ENCODE results near the gene CXCL3. TPM values are rescaled to one million over a fixed set of nuclear protein-coding genes. Genes with fewer than 3 reads are reported as not detected.
"Not testable (repeated sequence)": the region's sequence is repeated elsewhere in the genome, so short reads cannot be mapped to it uniquely, and the experiment has no call there.

CXCL3 gene
- 0.75 TPM for total RNA-seq
- long read RNA-seq: 0 reads

DNA sequence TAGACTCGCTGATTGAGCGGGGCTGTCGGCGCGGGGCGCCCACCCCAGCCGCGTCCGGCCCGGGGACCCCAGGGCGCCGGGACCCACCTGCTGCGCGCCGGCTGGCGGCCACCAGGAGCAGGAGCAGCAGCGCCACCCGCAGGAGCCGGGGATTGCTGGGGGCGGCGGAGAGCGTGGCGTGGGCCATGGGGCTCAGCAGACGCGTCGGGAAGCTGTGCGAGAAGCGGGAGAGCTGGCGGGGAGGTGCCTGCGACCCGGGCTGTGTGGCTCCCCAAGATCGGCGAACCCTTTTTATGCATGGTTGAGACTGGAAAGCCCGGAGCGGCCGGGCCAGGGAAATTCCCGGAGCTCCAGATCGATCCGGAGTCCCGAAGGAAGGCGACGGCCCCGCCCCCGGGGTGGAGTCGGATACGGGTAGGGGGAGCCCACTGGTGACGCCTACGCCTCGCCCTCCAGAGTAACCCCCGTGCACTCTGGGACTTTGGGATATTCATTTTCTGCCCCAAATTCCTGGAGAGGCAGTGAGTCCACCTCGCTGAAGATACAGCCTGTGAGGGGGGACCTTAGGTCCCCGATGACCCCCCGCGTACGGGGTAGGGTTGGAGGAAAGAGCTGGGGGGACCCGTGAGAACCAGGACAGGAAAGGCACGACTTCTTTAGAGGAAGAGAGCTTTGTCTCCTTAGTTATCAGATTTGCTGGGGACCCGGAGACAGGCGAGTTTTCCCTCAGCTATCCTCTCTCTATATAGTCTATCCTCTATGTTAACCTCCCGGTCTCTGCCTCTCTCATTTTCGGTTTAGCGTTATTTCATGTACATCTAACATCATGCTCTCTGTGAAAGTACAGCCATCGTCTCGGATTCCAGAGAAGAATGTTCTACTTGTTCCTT lies at the start of gene CXCL3:
Gene CXCL3, minus strand, starts transcription at position 265 of the 890 bp plus-strand sequence. Its CDS starts 78 bp downstream, at position 187.
- intact Hi-C loops (cut with DNase I): no loop called here
- ATAC-seq (ENCODE audit: poor library complexity) (peak; percentile 94), DNase-seq (peak; percentile 84)

DNA sequence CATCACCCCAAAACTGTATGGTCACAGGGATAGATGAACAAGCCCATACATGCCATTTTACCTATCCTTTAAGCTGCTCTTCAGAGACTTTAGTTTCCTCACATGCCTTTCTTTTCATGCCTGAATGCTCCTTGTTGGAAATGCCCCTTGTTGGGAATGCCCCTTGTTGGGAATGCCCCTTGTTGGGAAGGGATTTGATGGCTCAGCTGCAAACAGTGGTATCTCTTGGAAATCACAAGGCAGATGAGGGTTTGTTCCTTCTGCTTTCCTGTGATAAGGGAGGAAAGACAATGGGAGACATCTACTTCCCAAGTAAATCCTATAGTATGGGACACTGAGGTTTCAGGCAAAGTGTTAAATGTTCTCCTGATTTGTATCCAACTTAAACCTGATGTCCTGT lies 49.0 kb upstream of the CXCL3 start:
- no peak for DNase-seq
- ATAC-seq (ENCODE audit: poor library complexity): no peak
- intact Hi-C loops (cut with DNase I): no loop called here

DNA sequence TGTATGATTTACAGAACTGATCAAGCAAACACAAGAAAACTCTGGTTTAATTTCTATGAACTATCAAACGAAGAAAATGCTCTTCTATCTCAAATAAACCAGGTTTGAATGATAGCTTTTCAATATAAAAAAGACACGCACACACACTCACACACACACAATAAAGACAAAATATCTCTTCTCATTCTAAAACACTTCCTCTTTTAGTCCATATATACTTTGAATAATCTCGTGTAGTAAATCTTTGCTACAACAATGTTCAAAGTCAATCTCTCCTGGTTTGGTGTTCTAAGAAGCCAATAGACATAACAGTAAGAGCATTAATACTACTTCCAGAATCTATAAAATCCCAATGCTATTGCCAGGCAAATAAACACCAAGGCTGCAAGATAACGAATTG lies 47.2 kb upstream of the CXCL3 start:
- ATAC-seq (ENCODE audit: poor library complexity) (no peak), DNase-seq (no peak)
- intact Hi-C loops (cut with DNase I): no loop called here

DNA sequence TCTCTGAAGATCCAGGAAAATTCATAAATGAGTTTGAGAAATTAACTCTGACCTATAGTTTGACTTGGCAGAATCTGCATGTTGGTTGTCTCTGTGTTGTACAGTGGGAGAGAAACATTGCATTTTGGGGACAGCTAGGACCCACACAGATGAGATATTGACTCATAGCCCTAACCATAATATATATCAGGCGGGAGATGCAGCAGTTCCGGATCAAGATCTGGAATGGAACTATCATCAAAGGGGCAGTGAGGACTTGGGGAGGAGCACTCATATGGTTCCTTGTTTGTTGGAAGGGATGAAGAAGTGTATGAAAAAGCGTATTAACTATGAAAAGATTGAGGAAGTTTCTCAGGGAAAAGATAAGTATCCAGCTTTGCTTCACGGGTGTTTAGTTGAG lies 46.5 kb upstream of the CXCL3 start:
- DNase-seq (no peak), ATAC-seq (ENCODE audit: poor library complexity) (no peak)
- intact Hi-C loops (cut with DNase I): no loop called here

DNA sequence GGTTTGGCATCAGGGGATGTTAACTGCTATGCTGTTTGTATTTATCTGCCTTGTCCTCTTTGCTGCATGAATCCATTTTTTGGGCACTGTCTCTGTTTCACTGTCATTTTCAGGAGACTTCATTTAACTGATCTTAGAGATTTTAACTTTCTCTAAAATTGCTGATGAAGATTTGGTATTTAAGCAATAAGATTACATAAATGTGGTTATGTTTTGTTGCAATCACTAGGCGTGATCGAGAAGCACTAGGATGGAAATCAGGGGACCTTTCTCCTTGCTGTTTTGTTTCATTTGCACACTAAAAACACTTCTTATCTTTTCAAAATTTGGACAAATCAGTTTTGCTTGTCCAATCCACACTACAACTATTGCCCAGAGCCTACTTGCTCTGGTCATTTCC lies 45.1 kb upstream of the CXCL3 start:
- ATAC-seq (ENCODE audit: poor library complexity) (no peak), DNase-seq (no peak)
- intact Hi-C loops (cut with DNase I): no loop called here

DNA sequence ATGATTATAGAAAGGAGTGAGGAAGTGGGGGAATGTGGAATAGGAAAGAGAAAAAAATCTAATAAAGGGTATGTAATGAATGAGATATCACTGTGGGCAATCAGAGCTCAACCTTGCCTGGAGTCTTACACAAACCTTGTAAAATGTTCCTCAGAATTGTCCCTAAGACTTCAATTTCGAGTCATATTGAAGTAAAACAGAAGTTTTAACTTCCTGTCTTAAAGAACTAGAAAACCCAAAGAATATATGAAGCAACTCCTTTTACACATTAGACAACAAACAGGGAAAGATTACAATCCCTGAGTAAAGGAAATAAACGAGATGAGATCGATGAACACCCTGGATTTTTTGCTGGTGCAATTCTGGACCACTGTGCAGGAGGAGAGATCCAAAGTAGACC lies 42.5 kb upstream of the CXCL3 start:
- DNase-seq: no peak
- ATAC-seq (ENCODE audit: poor library complexity): no peak
- intact Hi-C loops (cut with DNase I): no loop called here

DNA sequence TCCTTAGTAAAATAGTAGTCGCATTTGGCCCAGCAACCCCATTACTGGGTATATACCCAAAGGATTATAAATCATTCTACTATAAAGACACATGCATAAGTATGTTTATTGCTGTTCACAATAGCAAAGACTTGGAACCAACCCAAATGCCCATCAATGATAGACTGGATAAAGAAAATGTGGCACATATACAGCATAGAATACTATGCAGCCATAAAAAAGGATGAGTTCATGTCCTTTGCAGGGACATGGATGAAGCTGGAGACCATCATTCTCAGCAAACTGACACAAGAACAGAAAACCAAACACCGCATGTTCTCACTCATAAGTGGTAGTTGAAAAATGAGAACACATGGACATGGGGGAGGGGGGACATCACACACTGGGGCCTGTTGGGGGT lies 41.9 kb upstream of the CXCL3 start:
- ATAC-seq (ENCODE audit: poor library complexity); DNase-seq; intact Hi-C loops (cut with DNase I): not testable (repeated sequence)

DNA sequence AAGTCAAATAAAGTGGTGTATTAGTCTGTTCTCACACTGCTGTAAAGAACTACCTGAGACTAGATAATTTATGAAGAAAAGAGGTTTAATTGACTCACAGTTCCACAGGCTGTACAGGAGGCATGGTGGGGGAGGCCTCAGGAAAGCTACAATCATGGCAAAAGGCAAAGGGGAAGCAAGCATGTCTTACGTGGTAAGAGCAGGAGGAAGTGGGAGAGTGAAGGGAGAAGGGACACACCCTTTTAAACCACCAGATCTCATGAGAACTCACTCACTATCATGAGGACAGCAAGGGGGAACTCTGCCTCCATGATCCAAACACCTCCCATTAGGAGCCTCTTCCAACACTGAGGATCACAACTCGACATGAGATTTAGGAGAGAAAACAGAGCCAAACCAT lies 40.5 kb upstream of the CXCL3 start:
- ATAC-seq (ENCODE audit: poor library complexity); DNase-seq; intact Hi-C loops (cut with DNase I): not testable (repeated sequence)

DNA sequence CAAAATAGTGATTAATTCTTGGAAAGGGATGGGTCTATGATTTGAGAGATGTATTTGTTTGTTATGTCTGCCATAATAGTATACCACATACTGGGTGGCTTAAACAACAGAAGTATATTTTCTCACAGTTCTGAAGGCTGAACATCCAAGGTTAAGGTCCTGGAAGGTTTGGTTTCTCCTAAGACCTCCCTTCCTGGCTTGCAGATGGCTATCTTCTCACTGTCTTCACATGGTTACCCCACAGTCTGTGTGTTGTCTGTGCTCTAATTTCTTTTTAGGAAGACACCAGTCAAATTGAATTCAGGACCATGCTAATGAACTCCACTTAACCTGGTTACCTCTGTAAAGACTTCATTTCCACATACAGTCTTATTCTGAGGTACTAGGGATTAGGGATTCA lies 34.9 kb upstream of the CXCL3 start:
- DNase-seq: no peak
- intact Hi-C loops (cut with DNase I): no loop called here

DNA sequence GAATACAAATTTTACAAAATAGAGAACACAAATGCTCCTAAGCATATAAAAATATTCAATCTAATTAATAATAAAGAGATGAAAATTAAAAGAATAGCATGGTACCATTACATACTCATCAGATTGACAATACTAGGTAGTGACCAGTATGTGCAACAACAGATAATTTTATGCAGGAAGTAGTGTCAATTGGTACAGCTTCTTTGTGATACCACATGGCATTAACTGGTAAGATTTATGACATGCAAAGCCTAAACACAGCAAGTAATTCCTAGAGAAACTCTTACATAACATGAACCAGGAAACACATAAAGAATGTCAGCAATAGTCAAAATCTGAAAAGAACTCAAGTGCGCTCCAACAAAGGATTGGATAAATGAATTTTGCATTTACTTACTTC lies 34.2 kb upstream of the CXCL3 start:
- intact Hi-C loops (cut with DNase I): no loop called here
- ATAC-seq (ENCODE audit: poor library complexity): no peak

More for the DNA sequence above, 34.9 kb upstream of the CXCL3 start:
- no peak for ATAC-seq (ENCODE audit: poor library complexity)

DNA sequence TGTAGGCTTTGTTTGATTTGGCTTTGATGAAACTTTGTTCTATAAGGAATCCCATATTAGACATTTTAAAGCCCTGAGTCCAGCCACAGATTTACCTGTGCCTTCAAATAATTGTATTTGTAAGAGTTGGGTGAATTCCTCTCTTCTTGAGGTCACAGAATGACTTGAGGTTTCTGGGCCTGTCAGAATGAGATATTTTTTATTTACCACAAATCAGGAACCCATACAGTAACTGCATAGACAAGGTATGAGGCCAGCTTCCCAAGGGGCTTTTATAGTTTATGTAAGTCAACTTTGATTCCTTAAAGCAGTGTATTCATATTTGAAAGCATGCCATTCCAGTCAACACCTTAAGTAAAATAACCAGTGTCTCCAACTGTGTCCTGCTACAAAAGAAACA lies 29.1 kb upstream of the CXCL3 start:
- no peak for DNase-seq
- no peak for ATAC-seq (ENCODE audit: poor library complexity)
- intact Hi-C loops (cut with DNase I): no loop called here

More for the DNA sequence above, 34.2 kb upstream of the CXCL3 start:
- DNase-seq: no peak

DNA sequence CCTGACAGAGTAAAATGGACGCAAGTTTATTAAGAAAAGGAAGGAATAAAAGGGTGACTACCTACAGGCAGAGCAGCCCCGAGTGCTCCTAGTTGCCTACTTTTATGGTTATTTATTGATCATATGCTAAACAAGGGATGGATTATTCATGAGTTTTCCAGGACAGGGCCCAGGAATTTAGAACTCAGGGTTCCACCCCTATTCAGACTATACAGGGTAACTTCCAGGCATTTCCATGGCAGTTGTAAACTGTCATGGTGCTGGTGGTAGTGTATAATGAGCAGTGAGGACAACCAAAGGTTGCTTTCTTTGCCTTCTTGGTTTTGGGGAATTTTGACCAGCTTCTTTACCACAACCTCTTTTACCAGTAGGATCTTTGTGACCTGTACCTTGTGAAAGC lies 27.7 kb upstream of the CXCL3 start:
- no peak for DNase-seq
- intact Hi-C loops (cut with DNase I): no loop called here
- ATAC-seq (ENCODE audit: poor library complexity): no peak

DNA sequence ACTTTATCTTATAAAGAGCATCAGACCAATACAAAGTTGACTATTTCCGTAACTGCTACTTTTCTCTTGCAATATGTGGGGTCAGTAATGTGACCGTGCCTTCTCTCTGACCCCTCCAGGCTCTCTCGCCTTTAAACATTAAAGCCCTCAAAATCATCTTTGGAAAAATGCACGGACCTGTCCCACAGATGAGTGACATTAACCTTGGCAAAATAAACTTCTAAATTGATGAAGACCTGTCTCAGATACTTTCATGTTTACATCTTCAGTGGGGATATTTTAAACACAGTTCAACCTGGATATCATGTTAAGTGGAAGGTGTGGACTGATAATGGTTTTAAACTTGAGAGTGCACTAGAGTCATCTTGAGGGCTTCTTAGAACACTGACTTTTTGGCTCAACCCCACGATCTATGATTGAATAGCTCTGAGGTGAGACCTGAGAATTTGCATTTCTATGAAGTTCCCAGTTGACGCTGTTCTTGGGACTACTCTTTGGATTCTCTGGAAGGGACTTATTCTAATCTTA lies 26.7 kb upstream of the CXCL3 start:
- ATAC-seq (ENCODE audit: poor library complexity) (no peak), DNase-seq (no peak)
- intact Hi-C loops (cut with DNase I): no loop called here

DNA sequence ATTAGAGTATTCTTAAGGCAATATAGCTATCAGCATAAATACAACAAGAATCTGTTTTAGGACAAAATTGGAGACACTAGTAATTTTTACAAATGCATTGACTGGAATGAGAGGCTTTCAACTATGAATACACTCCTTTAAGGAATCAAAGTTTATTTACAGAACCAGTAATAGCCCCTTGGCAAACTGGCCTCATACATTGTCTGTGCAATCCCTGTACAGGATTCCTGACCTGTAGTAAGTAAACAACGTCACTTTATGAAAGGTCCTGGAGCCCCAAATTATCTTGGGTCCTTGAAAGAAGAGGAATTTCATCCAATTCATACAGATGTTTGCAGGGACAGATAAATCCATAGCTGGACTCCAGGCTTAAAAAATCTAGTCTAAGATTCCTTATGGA lies 25.4 kb upstream of the CXCL3 start:
- intact Hi-C loops (cut with DNase I): no loop called here
- no peak for ATAC-seq (ENCODE audit: poor library complexity)
- DNase-seq: no peak

DNA sequence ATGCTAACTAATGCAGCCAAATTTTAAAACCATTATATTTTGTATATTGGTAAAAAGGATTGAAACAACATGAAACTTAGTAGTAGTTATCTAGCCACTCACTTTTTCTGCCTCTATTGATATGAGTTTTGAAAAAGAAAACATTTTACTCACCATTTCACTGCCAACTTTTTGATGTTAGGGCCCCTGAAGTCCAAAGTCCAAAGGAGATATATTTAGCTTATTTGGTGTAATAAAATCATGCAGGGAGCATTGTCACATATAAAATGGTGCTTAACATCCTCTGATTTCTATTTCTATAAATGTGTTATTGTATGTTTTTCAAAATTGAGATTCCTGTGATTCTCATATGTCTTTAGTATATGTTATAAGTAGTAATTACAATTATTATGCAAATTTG lies 24.5 kb upstream of the CXCL3 start:
- intact Hi-C loops (cut with DNase I): no loop called here
- no peak for DNase-seq
- no peak for ATAC-seq (ENCODE audit: poor library complexity)

DNA sequence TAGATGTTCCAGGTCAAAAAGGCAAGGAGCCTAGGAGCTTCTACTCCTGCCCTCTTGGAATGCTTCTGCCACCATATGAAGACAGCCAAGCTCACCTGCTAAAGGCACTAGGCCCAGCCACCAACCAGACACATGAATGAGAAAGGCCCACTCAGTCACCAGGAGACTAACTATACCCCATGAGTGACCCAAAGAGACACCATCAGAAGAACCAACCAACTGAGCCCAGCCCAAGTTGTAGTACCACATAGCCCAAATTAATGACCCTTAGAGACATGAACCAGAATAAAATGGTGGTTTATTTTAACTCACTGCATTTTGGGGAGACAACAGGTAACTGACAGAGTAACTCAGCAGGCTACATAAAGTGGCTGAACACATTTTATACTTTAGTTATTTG lies 22.9 kb upstream of the CXCL3 start:
- no peak for DNase-seq
- no peak for ATAC-seq (ENCODE audit: poor library complexity)
- intact Hi-C loops (cut with DNase I): no loop called here

DNA sequence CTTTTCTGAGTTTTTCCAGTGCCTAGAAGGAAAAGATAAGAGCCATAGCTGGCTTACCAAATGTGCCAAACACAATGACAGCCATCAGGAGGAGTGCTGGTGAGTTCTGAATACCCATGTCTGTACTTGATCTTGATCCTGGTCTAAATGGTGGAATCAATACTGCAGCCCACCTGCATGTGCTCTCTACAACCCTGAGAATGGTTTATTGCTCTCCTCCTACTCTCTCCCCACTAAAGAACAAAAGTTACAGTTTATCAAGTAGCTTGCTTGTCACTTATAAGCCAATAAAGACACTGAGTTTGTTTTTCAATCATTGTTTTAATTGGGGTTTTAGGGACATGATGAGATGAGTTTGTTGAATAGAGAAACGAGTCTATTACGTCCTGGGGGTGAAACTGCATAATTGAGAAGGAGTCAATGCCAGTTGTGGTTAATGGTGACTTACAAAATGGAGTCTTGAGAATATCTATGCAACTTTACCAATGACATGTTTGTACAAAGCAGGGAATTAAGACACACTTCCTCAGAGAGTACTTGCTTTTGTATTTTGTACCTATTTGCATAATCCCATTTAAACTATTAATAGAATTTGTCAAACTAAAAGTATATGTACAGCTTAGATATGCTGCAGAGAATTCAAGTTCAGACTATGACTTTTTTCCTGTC lies 20.8 kb upstream of the CXCL3 start:
- intact Hi-C loops (cut with DNase I): no loop called here
- DNase-seq (no peak), ATAC-seq (ENCODE audit: poor library complexity) (no peak)

DNA sequence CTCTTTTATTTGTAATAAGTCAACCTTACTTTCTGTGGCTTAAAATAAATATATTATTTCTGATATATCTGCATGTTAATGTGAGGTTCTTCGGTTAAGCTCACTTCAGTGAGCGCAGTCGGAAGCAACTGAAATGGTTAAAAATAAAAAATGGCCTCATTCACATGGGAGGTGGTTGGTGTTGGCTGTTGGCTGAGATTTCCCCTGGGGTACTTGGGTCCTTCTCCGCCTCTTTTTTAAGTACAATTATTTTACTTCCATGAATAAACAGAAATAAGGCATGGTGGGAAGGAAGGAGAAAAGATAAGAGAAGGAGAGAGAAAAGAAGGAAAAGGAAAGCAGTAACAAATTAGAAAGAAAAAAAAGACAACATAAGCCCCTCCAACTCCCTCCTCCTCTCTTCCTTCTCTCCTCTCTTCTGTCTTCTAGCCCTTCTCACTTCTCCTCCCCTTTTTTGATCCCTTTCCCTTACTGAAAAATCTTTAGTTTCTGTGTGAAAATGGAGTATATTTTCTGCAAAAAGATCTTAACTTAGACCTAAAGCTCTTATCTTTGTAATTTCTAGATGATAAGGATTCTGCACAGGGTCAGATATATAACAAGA lies 19.7 kb upstream of the CXCL3 start:
- intact Hi-C loops (cut with DNase I): no loop called here
- ATAC-seq (ENCODE audit: poor library complexity): no peak
- no peak for DNase-seq

DNA sequence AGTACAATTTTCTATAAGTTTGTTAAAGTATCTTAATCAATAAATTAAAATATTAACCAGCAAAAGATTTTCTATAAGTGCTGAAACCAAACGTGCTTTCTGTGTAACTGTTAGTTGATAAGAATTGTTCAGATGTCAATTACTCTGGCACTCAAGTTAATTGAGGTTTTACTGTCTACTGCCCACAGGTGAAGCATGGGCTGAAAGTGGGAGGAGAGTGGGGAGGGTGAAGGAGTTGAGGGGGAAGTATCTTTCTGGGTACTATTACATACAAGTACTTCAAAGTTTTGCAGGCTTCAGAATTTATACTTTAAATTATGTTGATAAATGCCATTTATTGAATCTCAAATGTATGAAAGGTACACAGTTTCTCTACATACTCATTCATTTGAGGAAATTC lies 19.1 kb upstream of the CXCL3 start:
- ATAC-seq (ENCODE audit: poor library complexity) (no peak), DNase-seq (no peak)
- intact Hi-C loops (cut with DNase I): no loop called here
